GM21367 (cell line): ENCODE data around the gene CTIF.

Experiments
- ATAC-seq: cut with Tn5 transposase; IDR thresholded peaks from one replicate; pipeline ENCODE4 v1.9.1; 2021; ENCODE audit not compliant: unreplicated experiment

CTIF gene

GRCh38 chr18:48905513-48905912 is 366.7 kb downstream of the CTIF start:
- no peak for ATAC-seq

DNA sequence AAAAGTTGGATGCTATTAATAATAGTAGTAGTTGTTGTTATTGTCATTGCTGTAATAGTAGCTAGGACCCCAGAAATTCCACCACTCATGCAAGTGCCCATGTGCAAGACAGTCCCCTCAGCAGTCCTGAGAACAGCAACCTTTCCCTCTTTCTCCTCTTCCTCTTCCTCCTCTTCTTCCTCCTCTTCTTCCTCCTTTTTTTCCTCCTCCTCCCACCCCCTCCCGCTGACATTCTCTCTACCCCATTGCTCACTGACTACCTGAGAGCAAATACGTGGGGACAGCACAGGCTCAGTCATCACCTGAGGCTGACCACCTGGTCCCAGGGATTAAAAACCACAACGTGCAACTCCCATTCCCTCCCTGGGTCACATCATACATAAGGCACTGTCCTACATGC is 370.1 kb downstream of the CTIF start:
- ATAC-seq, result no peak

DNA sequence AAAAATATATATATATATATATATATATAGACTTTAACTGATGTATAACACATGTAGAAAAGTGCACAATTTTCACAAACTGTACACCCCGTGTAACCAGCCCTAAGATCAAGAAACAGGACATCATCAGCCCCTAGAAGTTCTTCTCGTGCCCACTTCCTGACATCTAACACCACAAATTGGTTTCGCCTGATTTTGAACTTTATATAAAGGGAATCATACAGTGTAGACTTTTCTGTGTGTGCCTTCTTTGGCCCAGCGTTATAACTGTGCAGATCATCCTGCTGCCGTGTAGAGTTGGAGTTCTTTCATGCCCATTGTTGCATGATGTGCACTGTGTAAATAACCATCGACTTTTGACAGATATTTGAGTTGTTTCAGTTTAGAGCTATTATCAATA is 370.9 kb downstream of the CTIF start:
- ATAC-seq, result no peak

DNA sequence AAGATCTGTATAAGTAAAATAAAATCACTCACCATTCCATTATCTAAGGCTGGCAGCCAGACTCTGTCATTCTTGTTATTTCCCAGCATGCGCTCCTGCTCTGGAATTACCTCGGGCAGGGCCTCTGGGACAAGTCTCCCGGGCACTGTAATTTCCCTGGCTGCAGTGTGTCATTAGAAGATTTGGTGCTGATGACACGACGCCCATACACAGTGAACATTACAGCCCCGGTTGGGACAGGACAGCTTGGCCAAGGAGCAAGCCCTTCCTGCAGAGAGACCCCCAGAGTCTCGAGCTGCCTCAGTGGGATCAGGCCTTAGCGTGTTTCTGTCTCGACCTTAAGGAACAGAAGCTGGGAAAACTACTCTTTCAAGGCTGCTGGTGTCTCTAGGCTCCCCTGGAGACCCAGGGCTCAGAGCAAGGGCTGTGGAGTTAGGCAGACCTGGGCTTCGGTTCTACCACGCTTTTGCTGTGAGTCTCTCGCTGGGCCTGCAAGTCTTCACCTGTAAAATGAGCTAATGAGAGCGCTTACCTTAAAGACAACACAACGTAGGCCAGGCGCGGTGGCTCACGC is 372.2 kb downstream of the CTIF start:
- ATAC-seq, result no peak
